Adipocyte (in vitro differentiated cells): ENCODE results near the gene DDX54.

Experiments
- DNase-seq: peaks from one replicate; pipeline ENCODE4 v3.0.0-alpha.2; 2015; ENCODE audit warnings: low read depth
- H3K27me3 ChIP-seq: replicated peaks from 2 replicates; pipeline ENCODE4 v1.7.0; 2013; ENCODE audit warnings: mild to moderate bottlenecking, low read length, moderate library complexity; ENCODE audit not compliant: control insufficient read depth, insufficient read depth
- H3K36me3 ChIP-seq: 2 replicates; pipeline ENCODE4 v1.7.0; 2013; ENCODE audit warnings: low read length, mild to moderate bottlenecking, moderate library complexity; ENCODE audit not compliant: control insufficient read depth, insufficient read depth, severe bottlenecking
- H3K4me1 ChIP-seq: 2 replicates; pipeline ENCODE4 v1.7.0; 2013; ENCODE audit warnings: mild to moderate bottlenecking, low read length, moderate library complexity; ENCODE audit not compliant: control insufficient read depth, insufficient read depth
- H3K4me3 ChIP-seq: 2 replicates; pipeline ENCODE4 v1.7.0; 2013; ENCODE audit warnings: mild to moderate bottlenecking, low read length, moderate library complexity
- H3K9ac ChIP-seq: 2 replicates; pipeline ENCODE4 v1.7.0; 2013; ENCODE audit warnings: mild to moderate bottlenecking, low read length, moderate library complexity
- H3K9me3 ChIP-seq: 2 replicates; pipeline ENCODE4 v1.7.0; 2013; ENCODE audit warnings: mild to moderate bottlenecking, low read length, moderate library complexity; ENCODE audit not compliant: control insufficient read depth

Gene DDX54

GRCh38 chr12:113134521-113134951, 50.7 kb downstream of the DDX54 start:
- Histone ChIP-seq H3K9me3 (no peaks in the 10 kb centered on the region), H3K4me3 (no peak overlapping the region), H3K9ac (no peak overlapping the region), H3K36me3 (no peaks in the 10 kb centered on the region), H3K27me3 (peaks cover 39% of the 10 kb centered on the region), H3K4me1 (no peaks in the 10 kb centered on the region)
- no peak for DNase-seq

- DNase-seq = no peak
- Histone ChIP-seq H3K9ac (no peak overlapping the region), H3K9me3 (no peaks in the 10 kb centered on the region), H3K4me1 (no peaks in the 10 kb centered on the region), H3K36me3 (no peaks in the 10 kb centered on the region), H3K4me3 (no peak overlapping the region), H3K27me3 (peaks cover 43% of the 10 kb centered on the region)
Observed at GRCh38 chr12:113134071-113134470, 51.2 kb downstream of the DDX54 start.

GRCh38 chr12:113133666-113134065, 51.6 kb downstream of the DDX54 start:
- no peaks in the 10 kb centered on the region for H3K9me3 ChIP-seq
- no peak overlapping the region for H3K4me3 ChIP-seq
- no peaks in the 10 kb centered on the region for H3K36me3 ChIP-seq
- H3K9ac ChIP-seq = no peak overlapping the region
- no peak for DNase-seq
- no peaks in the 10 kb centered on the region for H3K4me1 ChIP-seq
- H3K27me3 ChIP-seq = peaks cover 47% of the 10 kb centered on the region

GRCh38 chr12:113133036-113133435, 52.2 kb downstream of the DDX54 start:
- no peak for DNase-seq
- peaks cover 53% of the 10 kb centered on the region for H3K27me3 ChIP-seq
- H3K4me3 ChIP-seq = no peak overlapping the region
- no peaks in the 10 kb centered on the region for H3K36me3 ChIP-seq
- no peak overlapping the region for H3K9ac ChIP-seq
- H3K9me3 ChIP-seq = no peaks in the 10 kb centered on the region
- no peaks in the 10 kb centered on the region for H3K4me1 ChIP-seq

GRCh38 chr12:113131556-113131955, 53.7 kb downstream of the DDX54 start:
- Histone ChIP-seq H3K36me3 (no peaks in the 10 kb centered on the region), H3K4me1 (no peaks in the 10 kb centered on the region), H3K9ac (no peak overlapping the region), H3K27me3 (peaks cover 57% of the 10 kb centered on the region), H3K4me3 (no peak overlapping the region), H3K9me3 (no peaks in the 10 kb centered on the region)
- no peak for DNase-seq

- Histone ChIP-seq H3K9ac (no peak overlapping the region), H3K4me1 (no peaks in the 10 kb centered on the region), H3K36me3 (no peaks in the 10 kb centered on the region), H3K4me3 (no peak overlapping the region), H3K27me3 (peaks cover 48% of the 10 kb centered on the region), H3K9me3 (no peaks in the 10 kb centered on the region)
- DNase-seq = peak; percentile 44
Observed at GRCh38 chr12:113130457-113131135, 54.7 kb downstream of the DDX54 start.

- no peak for DNase-seq
- Histone ChIP-seq H3K4me3 (no peak overlapping the region), H3K27me3 (peaks cover 48% of the 10 kb centered on the region), H3K36me3 (no peaks in the 10 kb centered on the region), H3K9me3 (no peaks in the 10 kb centered on the region), H3K4me1 (no peaks in the 10 kb centered on the region), H3K9ac (no peak overlapping the region)
Observed at GRCh38 chr12:113129664-113130456, 55.4 kb downstream of the DDX54 start.

- no peak for DNase-seq
- H3K27me3 ChIP-seq = peaks cover 42% of the 10 kb centered on the region
- no peaks in the 10 kb centered on the region for H3K36me3 ChIP-seq
- H3K4me3 ChIP-seq = no peak overlapping the region
- H3K4me1 ChIP-seq = no peaks in the 10 kb centered on the region
- H3K9ac ChIP-seq = no peak overlapping the region
- H3K9me3 ChIP-seq = no peaks in the 10 kb centered on the region
Observed at GRCh38 chr12:113128802-113129663, 56.2 kb downstream of the DDX54 start.

- H3K27me3 ChIP-seq = peaks cover 36% of the 10 kb centered on the region
- peaks cover 6% of the 10 kb centered on the region for H3K9me3 ChIP-seq
- no peak overlapping the region for H3K4me3 ChIP-seq
- no peaks in the 10 kb centered on the region for H3K36me3 ChIP-seq
- H3K9ac ChIP-seq = no peak overlapping the region
- H3K4me1 ChIP-seq = no peaks in the 10 kb centered on the region
- no peak for DNase-seq
Observed at GRCh38 chr12:113127791-113128199, 57.5 kb downstream of the DDX54 start.

- no peaks in the 10 kb centered on the region for H3K36me3 ChIP-seq
- no peak overlapping the region for H3K4me3 ChIP-seq
- no peak overlapping the region for H3K9ac ChIP-seq
- H3K27me3 ChIP-seq = peaks cover 22% of the 10 kb centered on the region
- peaks cover 15% of the 10 kb centered on the region for H3K9me3 ChIP-seq
- no peak for DNase-seq
- no peaks in the 10 kb centered on the region for H3K4me1 ChIP-seq
Observed at GRCh38 chr12:113120670-113121370, 64.5 kb downstream of the DDX54 start.
